GM06990 (cell line): ENCODE data around the gene DCPS.

Experiments
- DNase-seq: peaks from one replicate; pipeline ENCODE4 v3.0.0-alpha.2; 2011; ENCODE audit not compliant: insufficient read length; ENCODE audit errors: extremely low read depth
- H3K27me3 ChIP-seq: replicated peaks from 2 replicates; pipeline ENCODE4 v1.6.0; 2011; ENCODE audit warnings: low read length; ENCODE audit not compliant: control insufficient read depth, insufficient read depth
- H3K36me3 ChIP-seq: 2 replicates; pipeline ENCODE4 v1.5.1; 2011; ENCODE audit warnings: low read length; ENCODE audit not compliant: control insufficient read depth, insufficient read depth
- H3K4me3 ChIP-seq: replicated peaks from 2 replicates; pipeline ENCODE4 v1.5.1; 2011; ENCODE audit warnings: low read depth, mild to moderate bottlenecking, control low read depth, low read length
- TF ChIP-seq, protein P1 (sequence below): IDR thresholded peaks from 2 replicates; pipeline ENCODE4 v1.5.1; 2011; ENCODE audit warnings: low read length, control low read depth, mild to moderate bottlenecking, inconsistent platforms; ENCODE audit not compliant: insufficient read depth, poor library complexity, severe bottlenecking

Gene DCPS

GRCh38 chr11:126339073-126339862 lies 35.4 kb downstream of the DCPS start:
- no peaks in the 10 kb centered on the region for H3K27me3 ChIP-seq
- H3K4me3 ChIP-seq = no peak overlapping the region
- TF ChIP-seq, protein P1, sequence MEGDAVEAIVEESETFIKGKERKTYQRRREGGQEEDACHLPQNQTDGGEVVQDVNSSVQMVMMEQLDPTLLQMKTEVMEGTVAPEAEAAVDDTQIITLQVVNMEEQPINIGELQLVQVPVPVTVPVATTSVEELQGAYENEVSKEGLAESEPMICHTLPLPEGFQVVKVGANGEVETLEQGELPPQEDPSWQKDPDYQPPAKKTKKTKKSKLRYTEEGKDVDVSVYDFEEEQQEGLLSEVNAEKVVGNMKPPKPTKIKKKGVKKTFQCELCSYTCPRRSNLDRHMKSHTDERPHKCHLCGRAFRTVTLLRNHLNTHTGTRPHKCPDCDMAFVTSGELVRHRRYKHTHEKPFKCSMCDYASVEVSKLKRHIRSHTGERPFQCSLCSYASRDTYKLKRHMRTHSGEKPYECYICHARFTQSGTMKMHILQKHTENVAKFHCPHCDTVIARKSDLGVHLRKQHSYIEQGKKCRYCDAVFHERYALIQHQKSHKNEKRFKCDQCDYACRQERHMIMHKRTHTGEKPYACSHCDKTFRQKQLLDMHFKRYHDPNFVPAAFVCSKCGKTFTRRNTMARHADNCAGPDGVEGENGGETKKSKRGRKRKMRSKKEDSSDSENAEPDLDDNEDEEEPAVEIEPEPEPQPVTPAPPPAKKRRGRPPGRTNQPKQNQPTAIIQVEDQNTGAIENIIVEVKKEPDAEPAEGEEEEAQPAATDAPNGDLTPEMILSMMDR = no peak
- DNase-seq = no peak
- H3K36me3 ChIP-seq = peaks cover 36% of the 10 kb centered on the region

DNA sequence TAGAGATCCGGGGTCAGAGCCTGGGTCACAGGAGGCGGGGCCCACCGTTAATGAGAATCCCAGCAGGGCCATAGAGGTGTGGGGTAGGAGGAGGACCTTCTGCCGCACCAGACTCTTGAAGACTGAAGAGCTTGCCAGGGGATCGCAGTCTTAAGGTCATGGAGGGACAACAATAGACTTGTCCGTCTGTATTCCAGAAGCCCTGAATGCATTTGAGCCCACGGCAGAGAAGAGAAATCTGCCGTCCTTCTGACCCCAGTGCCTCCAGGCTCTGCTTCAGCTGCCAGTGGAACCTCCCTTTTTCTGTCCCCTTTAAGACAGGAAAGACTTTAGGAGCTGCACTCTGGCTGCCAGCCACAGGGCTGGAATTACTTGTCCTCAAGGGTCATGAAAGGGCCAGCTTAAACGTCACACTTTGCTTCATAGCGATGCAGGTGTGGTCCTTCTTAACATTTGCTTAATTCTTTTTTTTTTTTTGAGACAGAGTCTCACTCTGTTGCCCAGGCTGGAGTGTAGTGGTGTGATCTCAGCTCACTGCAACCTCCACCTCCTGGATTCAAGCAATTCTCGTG lies 36.1 kb downstream of the DCPS start:
- H3K4me3 ChIP-seq = no peak overlapping the region
- no peaks in the 10 kb centered on the region for H3K27me3 ChIP-seq
- TF ChIP-seq, protein P1 = no peak
- DNase-seq = no peak
- H3K36me3 ChIP-seq = peaks cover 35% of the 10 kb centered on the region

GRCh38 chr11:126340960-126341606 lies 37.2 kb downstream of the DCPS start:
- Histone ChIP-seq H3K4me3 (no peak overlapping the region), H3K36me3 (peaks cover 38% of the 10 kb centered on the region), H3K27me3 (no peaks in the 10 kb centered on the region)
- TF ChIP-seq, protein P1 = no peak
- no peak for DNase-seq

- no peak overlapping the region for H3K4me3 ChIP-seq
- no peaks in the 10 kb centered on the region for H3K27me3 ChIP-seq
- TF ChIP-seq, protein P1 = no peak
- DNase-seq = no peak
- peaks cover 41% of the 10 kb centered on the region for H3K36me3 ChIP-seq
These were observed 37.9 kb downstream of the DCPS start for GRCh38 chr11:126341760-126342161.

DNA sequence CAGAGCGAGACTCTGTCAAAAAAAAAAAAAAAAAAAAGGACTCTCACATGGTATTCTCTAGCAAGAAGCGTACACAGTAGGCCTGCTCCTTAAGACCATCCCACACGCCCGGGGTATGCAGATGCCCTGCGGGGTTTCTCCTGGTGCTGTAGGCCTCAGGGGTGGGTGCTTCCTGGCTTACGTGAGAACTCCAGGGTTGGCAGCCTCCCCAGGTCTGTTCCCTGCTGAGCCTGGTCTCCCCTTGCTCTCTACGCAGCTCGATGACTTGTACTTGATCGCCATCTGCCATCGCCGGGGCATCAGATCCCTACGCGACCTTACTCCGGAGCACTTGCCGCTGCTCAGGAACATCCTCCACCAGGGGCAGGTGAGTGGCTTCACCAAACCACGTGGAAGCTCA lies 39.2 kb downstream of the DCPS start:
- H3K4me3 ChIP-seq = no peak overlapping the region
- DNase-seq = no peak
- peaks cover 39% of the 10 kb centered on the region for H3K36me3 ChIP-seq
- TF ChIP-seq, protein P1 = no peak
- H3K27me3 ChIP-seq = no peaks in the 10 kb centered on the region
